CD4-positive, alpha-beta T cell treated with Interferon gamma for 1 hour (primary cell): ENCODE data around the gene CEBPG.

ENCODE experiments used
- DNase-seq: peaks from one replicate; pipeline ENCODE4 v3.0.0-alpha.2; 2020

CEBPG gene

GRCh38 chr19:33383720-33384292, 10.3 kb downstream of the CEBPG start:
- DNase-seq, result no peak

GRCh38 chr19:33384983-33385382, 11.5 kb downstream of the CEBPG start:
- DNase-seq, result no peak

GRCh38 chr19:33385956-33386355, 12.4 kb downstream of the CEBPG start:
- DNase-seq, result no peak

GRCh38 chr19:33386361-33386858, 12.9 kb downstream of the CEBPG start:
- DNase-seq, result no peak

- no peak for DNase-seq
Measured at GRCh38 chr19:33387351-33388230, 14.1 kb downstream of the CEBPG start.

GRCh38 chr19:33388231-33388724, 14.8 kb downstream of the CEBPG start:
- no peak for DNase-seq

GRCh38 chr19:33388725-33389420, 15.4 kb downstream of the CEBPG start:
- no peak for DNase-seq

GRCh38 chr19:33389421-33390100, 16.1 kb downstream of the CEBPG start:
- no peak for DNase-seq

GRCh38 chr19:33390101-33390907, 16.8 kb downstream of the CEBPG start:
- no peak for DNase-seq

GRCh38 chr19:33390908-33391630, 17.6 kb downstream of the CEBPG start:
- no peak for DNase-seq

GRCh38 chr19:33391631-33392249, 18.2 kb downstream of the CEBPG start:
- DNase-seq, result no peak

GRCh38 chr19:33392341-33393285, 19.1 kb downstream of the CEBPG start:
- no peak for DNase-seq

GRCh38 chr19:33393286-33394005, 19.9 kb downstream of the CEBPG start:
- no peak for DNase-seq

GRCh38 chr19:33394006-33394722, 20.7 kb downstream of the CEBPG start:
- peak; percentile 37 for DNase-seq

GRCh38 chr19:33394723-33395560, 21.4 kb downstream of the CEBPG start:
- no peak for DNase-seq

GRCh38 chr19:33395561-33396550, 22.3 kb downstream of the CEBPG start:
- DNase-seq, result no peak
